ENCODE results near the gene CFAP46.

CFAP46 gene

DNA sequence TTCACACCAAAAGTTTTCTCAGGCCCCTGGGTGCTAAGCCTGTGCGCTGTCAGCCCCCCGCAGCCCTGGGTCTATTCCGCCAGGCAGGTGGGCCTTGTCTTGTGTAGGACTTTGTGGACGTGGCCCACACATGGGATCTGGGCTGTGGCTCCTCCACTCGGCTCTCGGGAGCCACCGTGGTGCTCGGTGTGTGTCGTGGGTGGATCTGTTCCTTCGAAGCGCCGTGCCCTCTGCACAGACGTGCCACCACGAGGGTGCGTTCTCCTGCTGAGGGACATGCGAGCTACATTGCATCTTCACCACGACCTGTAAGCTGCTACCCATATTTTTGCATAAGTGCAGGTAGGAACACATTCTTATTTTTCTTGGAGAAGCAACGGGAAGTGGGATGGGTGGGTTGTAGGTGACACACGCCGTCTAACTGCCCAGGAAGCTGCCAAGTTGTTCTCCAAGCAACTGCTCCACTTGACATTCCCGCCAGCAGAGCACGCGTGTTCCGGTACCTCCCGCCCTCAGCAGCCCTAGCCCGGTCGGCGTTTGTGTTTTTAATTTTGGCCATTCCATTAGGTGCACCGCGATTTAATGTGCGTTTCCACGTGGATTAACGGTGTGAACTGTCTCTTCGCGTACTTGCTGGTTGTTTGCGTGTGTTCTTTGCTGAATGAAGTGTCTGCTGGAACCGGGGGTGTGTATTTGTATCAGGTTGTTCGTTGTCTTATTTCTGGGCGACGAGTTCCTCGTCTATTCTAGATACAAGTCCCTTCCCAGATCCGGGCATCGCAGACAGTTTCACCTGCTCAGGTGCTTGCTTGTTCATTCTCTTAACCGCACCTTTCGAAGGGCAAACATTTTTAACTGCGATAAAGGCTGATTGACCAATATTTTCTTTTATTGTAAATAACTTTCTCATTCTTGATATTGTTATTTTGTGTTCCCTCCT lies 47.4 kb upstream of the CFAP46 start:
- H3K9me3 ChIP-seq (ENCODE audit: insufficient read depth, low read length, severe bottlenecking): no peaks in the 10 kb centered on the region
- peaks cover 2% of the 10 kb centered on the region for H3K27me3 ChIP-seq (ENCODE audit: insufficient read depth, low read length, poor library complexity)
- H3K4me1 ChIP-seq (ENCODE audit: insufficient read depth, low read length): no peaks in the 10 kb centered on the region
- H3K27ac ChIP-seq (ENCODE audit: low read length): no peak overlapping the region
- no peak for TF ChIP-seq EZH2 (IDR thresholded peaks at IDR 0.05; ENCODE audit: borderline replicate concordance, low read depth, low read length, severe bottlenecking)
- TF ChIP-seq, protein P1, sequence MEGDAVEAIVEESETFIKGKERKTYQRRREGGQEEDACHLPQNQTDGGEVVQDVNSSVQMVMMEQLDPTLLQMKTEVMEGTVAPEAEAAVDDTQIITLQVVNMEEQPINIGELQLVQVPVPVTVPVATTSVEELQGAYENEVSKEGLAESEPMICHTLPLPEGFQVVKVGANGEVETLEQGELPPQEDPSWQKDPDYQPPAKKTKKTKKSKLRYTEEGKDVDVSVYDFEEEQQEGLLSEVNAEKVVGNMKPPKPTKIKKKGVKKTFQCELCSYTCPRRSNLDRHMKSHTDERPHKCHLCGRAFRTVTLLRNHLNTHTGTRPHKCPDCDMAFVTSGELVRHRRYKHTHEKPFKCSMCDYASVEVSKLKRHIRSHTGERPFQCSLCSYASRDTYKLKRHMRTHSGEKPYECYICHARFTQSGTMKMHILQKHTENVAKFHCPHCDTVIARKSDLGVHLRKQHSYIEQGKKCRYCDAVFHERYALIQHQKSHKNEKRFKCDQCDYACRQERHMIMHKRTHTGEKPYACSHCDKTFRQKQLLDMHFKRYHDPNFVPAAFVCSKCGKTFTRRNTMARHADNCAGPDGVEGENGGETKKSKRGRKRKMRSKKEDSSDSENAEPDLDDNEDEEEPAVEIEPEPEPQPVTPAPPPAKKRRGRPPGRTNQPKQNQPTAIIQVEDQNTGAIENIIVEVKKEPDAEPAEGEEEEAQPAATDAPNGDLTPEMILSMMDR (IDR thresholded peaks at IDR 0.05; ENCODE audit: borderline replicate concordance, extremely low read depth, low read length, poor library complexity, severe bottlenecking): no peak
- H4K20me1 ChIP-seq (ENCODE audit: insufficient read depth, low read length): 0 out of 2 replicates have a peak, but pooled peaks cover 4% of the 10 kb centered on the region
- H3K4me2 ChIP-seq (ENCODE audit: insufficient read depth, low read length): no peak overlapping the region
- ATAC-seq (ENCODE audit: insufficient read depth, low read depth): no peak
- no peak overlapping the region for H3K4me3 ChIP-seq (ENCODE audit: low read depth in 1 of 2, low read length in 2 of 2)
- no peaks in the 10 kb centered on the region for H3K79me2 ChIP-seq (ENCODE audit: insufficient read depth, low read length)
- no peak overlapping the region for H2AFZ ChIP-seq (ENCODE audit: low read depth, low read length)
- no peak for DNase-seq
- no peaks in the 10 kb centered on the region for H3K36me3 ChIP-seq (ENCODE audit: insufficient read depth, low read length)
- H3K9ac ChIP-seq (ENCODE audit: low read depth, low read length): no peak overlapping the region

DNA sequence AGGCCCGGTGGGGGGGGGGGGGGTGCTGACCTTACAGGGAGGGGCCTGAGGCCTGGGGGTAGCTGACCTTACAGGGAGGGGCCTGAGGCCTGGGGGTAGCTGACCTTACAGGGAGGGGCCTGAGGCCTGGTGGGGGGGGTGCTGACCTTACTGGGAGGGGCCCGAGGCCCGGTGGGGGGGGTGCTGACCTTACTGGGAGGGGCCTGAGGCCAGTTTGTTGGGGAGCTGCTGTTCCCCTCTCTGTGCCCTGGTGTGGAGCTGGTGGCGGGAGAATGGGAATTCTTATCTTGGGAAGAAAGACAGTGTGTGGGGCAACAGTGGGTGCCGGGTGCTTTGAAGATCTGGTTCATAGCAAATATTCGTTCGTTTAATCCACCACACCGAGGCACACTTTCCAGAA lies 46.6 kb upstream of the CFAP46 start:
- Histone ChIP-seq H3K4me2 (ENCODE audit: insufficient read depth, low read length) (no peak overlapping the region), H3K9me3 (ENCODE audit: insufficient read depth, low read length, severe bottlenecking) (no peaks in the 10 kb centered on the region), H3K27ac (ENCODE audit: low read length) (no peak overlapping the region), H3K9ac (ENCODE audit: low read depth, low read length) (no peak overlapping the region), H3K4me1 (ENCODE audit: insufficient read depth, low read length) (no peaks in the 10 kb centered on the region), H3K36me3 (ENCODE audit: insufficient read depth, low read length) (no peaks in the 10 kb centered on the region), H3K27me3 (ENCODE audit: insufficient read depth, low read length, poor library complexity) (no peaks in the 10 kb centered on the region), H4K20me1 (ENCODE audit: insufficient read depth, low read length) (0 out of 2 replicates have a peak, but pooled peaks cover 2% of the 10 kb centered on the region), H3K79me2 (ENCODE audit: insufficient read depth, low read length) (no peaks in the 10 kb centered on the region), H3K4me3 (ENCODE audit: low read depth in 1 of 2, low read length in 2 of 2) (no peak overlapping the region), H2AFZ (ENCODE audit: low read depth, low read length) (no peak overlapping the region)
- no peak for DNase-seq
- no peak for ATAC-seq (ENCODE audit: insufficient read depth, low read depth)
- TF ChIP-seq, protein P1 (IDR thresholded peaks at IDR 0.05; ENCODE audit: borderline replicate concordance, extremely low read depth, low read length, poor library complexity, severe bottlenecking): no peak
- TF ChIP-seq EZH2 (IDR thresholded peaks at IDR 0.05; ENCODE audit: borderline replicate concordance, low read depth, low read length, severe bottlenecking): no peak

DNA sequence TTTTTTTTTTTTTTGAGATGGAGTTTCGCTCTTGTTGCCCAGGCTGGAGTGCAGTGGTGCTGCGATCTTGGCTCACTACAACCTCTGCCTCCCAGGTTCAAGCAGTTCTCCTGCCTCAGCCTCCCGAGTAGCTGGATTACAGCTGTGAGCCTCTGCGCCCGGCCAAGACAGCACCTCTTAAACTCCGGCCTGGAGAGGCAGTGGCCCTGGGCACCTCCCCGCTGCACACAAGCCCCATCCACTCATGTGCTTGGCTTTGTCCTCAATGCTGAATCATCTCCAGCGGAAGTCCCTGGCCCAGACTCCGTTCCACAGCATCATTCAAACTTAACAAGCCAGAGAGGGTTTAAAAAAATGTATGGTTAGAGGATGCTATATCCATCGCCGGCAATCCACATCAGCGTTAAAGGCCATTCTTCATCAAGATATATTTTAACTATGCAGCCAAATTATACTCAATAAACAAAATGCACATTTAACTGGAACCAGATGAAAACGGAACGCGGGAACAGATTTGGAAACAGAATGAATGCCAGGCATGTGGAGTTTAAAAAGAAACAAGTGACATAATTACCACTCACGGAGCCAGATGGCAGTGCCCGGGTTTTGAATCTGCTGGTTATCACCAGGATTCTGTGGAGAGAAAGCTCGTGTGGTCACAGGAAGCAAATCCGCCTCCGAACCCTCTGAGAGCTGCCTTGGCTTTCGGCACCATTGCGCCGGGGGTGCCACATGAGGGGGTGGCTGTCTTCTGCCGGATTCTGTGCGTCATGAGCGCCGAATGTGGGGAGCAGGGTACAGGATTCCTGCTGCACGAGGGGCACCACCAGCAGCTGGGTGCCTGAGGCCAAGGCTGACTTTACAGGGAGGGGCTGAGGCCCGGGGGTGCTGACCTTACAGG lies 45.6 kb upstream of the CFAP46 start:
- Histone ChIP-seq H3K79me2 (ENCODE audit: insufficient read depth, low read length) (no peaks in the 10 kb centered on the region), H3K4me3 (ENCODE audit: low read depth in 1 of 2, low read length in 2 of 2) (no peak overlapping the region), H3K4me2 (ENCODE audit: insufficient read depth, low read length) (no peak overlapping the region), H4K20me1 (ENCODE audit: insufficient read depth, low read length) (no peaks in the 10 kb centered on the region), H3K9me3 (ENCODE audit: insufficient read depth, low read length, severe bottlenecking) (no peaks in the 10 kb centered on the region), H2AFZ (ENCODE audit: low read depth, low read length) (no peak overlapping the region), H3K9ac (ENCODE audit: low read depth, low read length) (no peak overlapping the region), H3K27me3 (ENCODE audit: insufficient read depth, low read length, poor library complexity) (no peaks in the 10 kb centered on the region), H3K27ac (ENCODE audit: low read length) (no peak overlapping the region), H3K36me3 (ENCODE audit: insufficient read depth, low read length) (no peaks in the 10 kb centered on the region), H3K4me1 (ENCODE audit: insufficient read depth, low read length) (no peaks in the 10 kb centered on the region)
- DNase-seq: no peak
- no peak for ATAC-seq (ENCODE audit: insufficient read depth, low read depth)
- no peak for TF ChIP-seq EZH2 (IDR thresholded peaks at IDR 0.05; ENCODE audit: borderline replicate concordance, low read depth, low read length, severe bottlenecking)
- TF ChIP-seq, protein P1 (IDR thresholded peaks at IDR 0.05; ENCODE audit: borderline replicate concordance, extremely low read depth, low read length, poor library complexity, severe bottlenecking): no peak
